Activated CD4-positive, alpha-beta memory T cell treated with anti-CD3 and anti-CD28 coated beads, Interleukin-2, amount 10 ng/mL, durations not matched to agents 7 days and 5 days (primary cell): ENCODE data around the gene CAPN14. TPM values are rescaled to one million over a fixed set of nuclear protein-coding genes. Genes with fewer than 3 reads are reported as not detected.

ENCODE experiments used
- CTCF ChIA-PET: fragments of 350-600 bp; sonication (Branson Sonifier 250); formaldehyde crosslinking; loops from one replicate; lab custom pipeline; 2021; ENCODE audit warnings: antibody characterized with exemption, inconsistent platforms; lab: Charles Lee
- POLR2A ChIA-PET: fragments of 350-600 bp; sonication (Branson Sonifier 250); formaldehyde crosslinking; loops from one replicate; lab custom pipeline; 2021; ENCODE audit warnings: antibody characterized with exemption; lab: Charles Lee
- DNase-seq: peaks from one replicate; pipeline ENCODE4 v3.0.0-alpha.2; 2020
- H3K27ac Mint-ChIP-seq: one replicate; pipeline ENCODE4 v1.8.0; 2021; ENCODE audit warnings: mild to moderate bottlenecking, mixed read lengths
- H3K27me3 Mint-ChIP-seq: one replicate; pipeline ENCODE4 v1.8.0; 2021; ENCODE audit warnings: mixed read lengths
- H3K36me3 Mint-ChIP-seq: one replicate; pipeline ENCODE4 v1.8.0; 2021; ENCODE audit warnings: low read depth, mixed read lengths
- H3K4me1 Mint-ChIP-seq: one replicate; pipeline ENCODE4 v1.8.0; 2021; ENCODE audit warnings: mixed read lengths
- H3K4me3 Mint-ChIP-seq: one replicate; pipeline ENCODE4 v1.8.0; 2021; ENCODE audit warnings: mild to moderate bottlenecking, mixed read lengths
- H3K9me3 Mint-ChIP-seq: one replicate; pipeline ENCODE4 v1.8.0; 2021; ENCODE audit warnings: mixed read lengths
- total RNA-seq, 2 experiments: library from RNA; stranded (reverse); gene quantifications; one replicate each; pipeline ENCODE4 v1.2.3, GENCODE V29; 2021

CAPN14 gene
- total RNA-seq, 2 experiments from 2014 or later: 0.35 TPM

GRCh38 chr2:31163011-31163539 is 54.2 kb downstream of the CAPN14 start:
- ChIA-PET CTCF (interaction anchor here (1.3 to 1.5 kb wide), 2 partner anchors 10 to 12 kb away, joined by 3 to 5 read pairs; no protein-coding TSS in a partner anchor), POLR2A (no interaction called here)
- Mint-ChIP-seq H3K9me3 (no peaks in the 10 kb centered on the region), H3K4me1 (peaks cover 5% of the 10 kb centered on the region), H3K36me3 (no peaks in the 10 kb centered on the region), H3K27me3 (peaks cover 4% of the 10 kb centered on the region), H3K4me3 (no peak overlapping the region), H3K27ac (no peak overlapping the region)
- no peak for DNase-seq

- Mint-ChIP-seq H3K36me3 (no peaks in the 10 kb centered on the region), H3K27me3 (peaks cover 7% of the 10 kb centered on the region), H3K4me1 (peaks cover 5% of the 10 kb centered on the region), H3K9me3 (no peaks in the 10 kb centered on the region), H3K4me3 (no peak overlapping the region), H3K27ac (no peak overlapping the region)
- ChIA-PET POLR2A (no interaction called here), CTCF (interaction anchor here (1.3 to 1.4 kb wide), 2 partner anchors 9 to 11 kb away, joined by 5 read pairs; no protein-coding TSS in a partner anchor)
- DNase-seq: no peak
Observed at GRCh38 chr2:31161637-31162036, 55.7 kb downstream of the CAPN14 start.

GRCh38 chr2:31151501-31151900 is 65.8 kb downstream of the CAPN14 start:
- Mint-ChIP-seq H3K36me3 (no peaks in the 10 kb centered on the region), H3K4me3 (no peak overlapping the region), H3K9me3 (no peaks in the 10 kb centered on the region), H3K4me1 (no peaks in the 10 kb centered on the region), H3K27ac (no peak overlapping the region), H3K27me3 (peaks cover 22% of the 10 kb centered on the region)
- ChIA-PET POLR2A (no interaction called here), CTCF (interaction anchor here (1.2 to 1.4 kb wide), 2 partner anchors 11 to 19 kb away, joined by 3 to 5 read pairs; no protein-coding TSS in a partner anchor)
- DNase-seq: no peak

GRCh38 chr2:31150120-31150670 is 67.1 kb downstream of the CAPN14 start:
- Mint-ChIP-seq H3K9me3 (no peaks in the 10 kb centered on the region), H3K36me3 (no peaks in the 10 kb centered on the region), H3K27me3 (peaks cover 30% of the 10 kb centered on the region), H3K27ac (no peak overlapping the region), H3K4me3 (no peak overlapping the region), H3K4me1 (no peaks in the 10 kb centered on the region)
- CTCF ChIA-PET: interaction anchor here (0.5 to 1.2 kb wide), 3 partner anchors 20 to 1062 kb away, joined by 3 to 4 read pairs (median 3); no protein-coding TSS in a partner anchor
- POLR2A ChIA-PET: no interaction called here
- no peak for DNase-seq

- no peak overlapping the region for H3K27ac Mint-ChIP-seq
- H3K9me3 Mint-ChIP-seq: no peaks in the 10 kb centered on the region
- no peaks in the 10 kb centered on the region for H3K36me3 Mint-ChIP-seq
- ChIA-PET POLR2A (no interaction called here), CTCF (no interaction called here)
- DNase-seq: no peak
- no peaks in the 10 kb centered on the region for H3K4me1 Mint-ChIP-seq
- H3K4me3 Mint-ChIP-seq: no peak overlapping the region
- peaks cover 26% of the 10 kb centered on the region for H3K27me3 Mint-ChIP-seq
Observed at GRCh38 chr2:31148514-31148913, 68.8 kb downstream of the CAPN14 start.

GRCh38 chr2:31147645-31148044 is 69.7 kb downstream of the CAPN14 start:
- H3K27ac Mint-ChIP-seq: no peak overlapping the region
- peaks cover 20% of the 10 kb centered on the region for H3K27me3 Mint-ChIP-seq
- no peak overlapping the region for H3K4me3 Mint-ChIP-seq
- no peaks in the 10 kb centered on the region for H3K9me3 Mint-ChIP-seq
- ChIA-PET POLR2A (no interaction called here), CTCF (no interaction called here)
- no peaks in the 10 kb centered on the region for H3K4me1 Mint-ChIP-seq
- no peaks in the 10 kb centered on the region for H3K36me3 Mint-ChIP-seq
- DNase-seq: no peak

GRCh38 chr2:31142110-31142509 is 75.2 kb downstream of the CAPN14 start:
- H3K27ac Mint-ChIP-seq: no peak overlapping the region
- DNase-seq: no peak
- peaks cover 37% of the 10 kb centered on the region for H3K27me3 Mint-ChIP-seq
- ChIA-PET CTCF (interaction anchor here (1.9 kb wide), 1 partner anchor 28 kb away, joined by 6 read pairs; no protein-coding TSS in a partner anchor), POLR2A (no interaction called here)
- peaks cover 3% of the 10 kb centered on the region for H3K4me1 Mint-ChIP-seq
- no peaks in the 10 kb centered on the region for H3K9me3 Mint-ChIP-seq
- H3K4me3 Mint-ChIP-seq: no peak overlapping the region
- H3K36me3 Mint-ChIP-seq: no peaks in the 10 kb centered on the region

- Mint-ChIP-seq H3K27me3 (peaks cover 41% of the 10 kb centered on the region), H3K4me3 (no peak overlapping the region), H3K36me3 (no peaks in the 10 kb centered on the region), H3K9me3 (no peaks in the 10 kb centered on the region), H3K27ac (no peak overlapping the region), H3K4me1 (peaks cover 9% of the 10 kb centered on the region)
- POLR2A ChIA-PET: no interaction called here
- DNase-seq: no peak
- CTCF ChIA-PET: interaction anchor here (1.3 to 1.9 kb wide), 2 partner anchors 28 to 193 kb away, joined by 4 to 6 read pairs; no protein-coding TSS in a partner anchor
Observed at GRCh38 chr2:31141443-31142085, 75.8 kb downstream of the CAPN14 start.

- ChIA-PET POLR2A (no interaction called here), CTCF (interaction anchor here (1.0 to 1.9 kb wide), 2 partner anchors 30 to 278 kb away, joined by 3 to 6 read pairs; no protein-coding TSS in a partner anchor)
- no peak overlapping the region for H3K27ac Mint-ChIP-seq
- H3K27me3 Mint-ChIP-seq: peaks cover 47% of the 10 kb centered on the region
- H3K4me3 Mint-ChIP-seq: no peak overlapping the region
- peaks cover 9% of the 10 kb centered on the region for H3K4me1 Mint-ChIP-seq
- no peaks in the 10 kb centered on the region for H3K9me3 Mint-ChIP-seq
- H3K36me3 Mint-ChIP-seq: no peaks in the 10 kb centered on the region
- no peak for DNase-seq
Observed at GRCh38 chr2:31140151-31140550, 77.2 kb downstream of the CAPN14 start.

- H3K4me1 Mint-ChIP-seq: peaks cover 9% of the 10 kb centered on the region
- no peaks in the 10 kb centered on the region for H3K9me3 Mint-ChIP-seq
- H3K27ac Mint-ChIP-seq: no peak overlapping the region
- peaks cover 52% of the 10 kb centered on the region for H3K27me3 Mint-ChIP-seq
- ChIA-PET POLR2A (no interaction called here), CTCF (no interaction called here)
- H3K36me3 Mint-ChIP-seq: no peaks in the 10 kb centered on the region
- DNase-seq: no peak
- no peak overlapping the region for H3K4me3 Mint-ChIP-seq
Observed at GRCh38 chr2:31139671-31140070, 77.6 kb downstream of the CAPN14 start.

GRCh38 chr2:31138037-31138962 is 79.0 kb downstream of the CAPN14 start, which contains the start of gene GALNT14:
TSS of gene GALNT14 (minus strand) at chr2:31138440. CDS start at chr2:31138086, 354 bp downstream.
- Mint-ChIP-seq H3K27ac (no peak within 1 kb of the TSS), H3K4me1 (peaks cover 9% of the 10 kb centered on the region), H3K4me3 (no peak within 1 kb of the TSS), H3K9me3 (no peaks in the 10 kb centered on the region), H3K36me3 (no peaks in the 10 kb centered on the region), H3K27me3 (peaks cover 60% of the 10 kb centered on the region)
- DNase-seq: peak; percentile 33
- POLR2A ChIA-PET: no interaction called here
- CTCF ChIA-PET: interaction anchor here (1.5 kb wide), 2 partner anchors 195 to 427 kb away, joined by 3 to 6 read pairs; no protein-coding TSS in a partner anchor

- Mint-ChIP-seq H3K4me1 (peaks cover 9% of the 10 kb centered on the region), H3K36me3 (no peaks in the 10 kb centered on the region), H3K4me3 (peak overlapping the region; percentile 24), H3K27ac (no peak overlapping the region), H3K9me3 (no peaks in the 10 kb centered on the region), H3K27me3 (peaks cover 64% of the 10 kb centered on the region)
- CTCF ChIA-PET: interaction anchor here (1.5 kb wide), 2 partner anchors 196 to 426 kb away, joined by 3 to 6 read pairs; no protein-coding TSS in a partner anchor
- no peak for DNase-seq
- POLR2A ChIA-PET: no interaction called here
Observed at GRCh38 chr2:31137211-31138036, 79.9 kb downstream of the CAPN14 start.
